NCI-H748 (cell line): ENCODE data around the gene HOXC11.
A peak's percentile ranks its signal among the peaks of the same experiment; 100 is the strongest.

ENCODE experiments used
- DNase-seq: peaks from one replicate; lab custom pipeline; 2025; ENCODE audit not compliant: unreplicated experiment; lab: John Stamatoyannopoulos, UW

Gene HOXC11

GRCh38 chr12:53983950-53984572, 11.1 kb downstream of the HOXC11 start:
- no peak for DNase-seq

- DNase-seq: peak; percentile 96
Measured at GRCh38 chr12:53984901-53985691, 12.2 kb downstream of the HOXC11 start, which contains the start of gene HOXC10. Gene HOXC10 (plus strand): TSS chr12:53985146. CDS start chr12:53985260, 114 bp downstream.

DNA sequence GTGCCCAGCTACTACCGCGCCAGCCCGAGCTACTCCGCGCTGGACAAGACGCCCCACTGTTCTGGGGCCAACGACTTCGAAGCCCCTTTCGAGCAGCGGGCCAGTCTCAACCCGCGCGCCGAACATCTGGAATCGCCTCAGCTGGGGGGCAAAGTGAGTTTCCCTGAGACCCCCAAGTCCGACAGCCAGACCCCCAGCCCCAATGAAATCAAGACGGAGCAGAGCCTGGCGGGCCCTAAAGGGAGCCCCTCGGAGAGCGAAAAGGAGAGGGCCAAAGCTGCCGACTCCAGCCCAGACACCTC, 12.7 kb downstream of the HOXC11 start:
- DNase-seq: no peak

DNA sequence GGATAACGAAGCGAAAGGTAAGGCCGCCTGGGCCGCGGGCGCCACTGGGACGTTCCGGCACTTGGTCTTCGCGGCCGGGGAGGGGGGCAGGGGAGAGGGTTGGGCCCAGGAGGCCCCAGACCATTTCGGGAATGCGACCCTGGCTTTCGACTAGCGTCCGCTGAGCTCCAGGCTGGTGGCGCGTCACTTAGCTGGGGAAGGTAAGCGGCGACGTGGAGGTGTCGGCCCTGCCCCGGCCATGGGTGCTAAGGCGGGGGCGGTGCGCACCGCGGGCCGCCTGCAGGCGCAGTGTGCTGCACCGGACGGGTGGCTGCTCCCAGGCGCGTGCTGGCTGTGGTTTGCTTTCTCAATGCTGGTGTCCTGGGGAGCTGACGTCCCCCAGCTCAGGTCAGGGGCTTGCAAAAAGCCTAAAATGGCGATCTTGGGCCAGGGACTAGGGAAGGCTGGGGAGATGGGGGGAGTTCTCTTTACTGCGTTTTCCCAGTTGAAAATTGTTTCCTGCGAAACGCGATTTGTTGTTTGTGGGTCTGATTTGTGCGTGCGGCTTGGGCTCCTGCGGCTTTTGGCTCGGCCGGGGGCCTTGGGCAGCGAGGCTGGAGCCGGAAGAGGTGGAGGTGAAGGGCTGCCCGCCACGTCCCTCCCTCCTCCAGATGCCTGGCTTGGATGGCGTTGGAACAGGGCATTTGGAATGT, 13.2 kb downstream of the HOXC11 start:
- DNase-seq: no peak

DNA sequence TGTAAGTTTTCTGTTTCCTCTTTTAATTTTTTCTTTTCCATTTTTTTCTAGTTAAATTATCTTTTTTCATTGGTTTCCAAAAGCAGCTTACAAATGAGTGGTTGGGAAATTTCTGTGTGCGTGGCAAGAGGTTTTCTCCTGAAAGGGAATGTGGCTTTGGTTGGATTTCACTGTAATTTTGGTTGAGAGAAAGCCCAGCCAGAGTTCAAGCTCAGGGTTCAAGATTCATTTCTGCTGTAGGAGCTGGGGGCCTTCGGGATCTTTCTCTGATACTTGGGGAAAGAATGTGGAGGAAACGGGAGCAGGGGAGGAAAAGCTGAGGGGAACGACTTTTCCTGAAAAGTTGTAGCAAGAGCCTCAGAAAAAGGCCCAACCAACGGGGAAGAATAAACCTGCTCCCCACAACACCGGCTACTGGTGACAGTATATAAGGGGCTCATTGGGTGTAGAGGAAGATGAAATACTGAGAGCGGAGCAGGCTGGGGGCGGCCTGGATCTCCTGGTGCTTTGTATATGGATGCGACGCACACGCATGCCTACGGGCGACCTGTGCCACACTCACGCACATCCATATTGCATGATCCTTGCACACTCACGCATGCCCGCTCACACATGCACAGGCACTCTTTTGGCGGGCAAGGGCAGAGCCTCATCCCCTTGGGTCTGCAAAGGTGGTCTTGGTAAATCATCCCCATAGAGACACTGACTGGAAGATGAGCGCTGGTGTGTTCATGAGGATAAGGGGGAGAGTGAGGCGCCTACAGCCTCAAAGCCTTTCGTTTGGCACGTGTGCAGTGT, 14.0 kb downstream of the HOXC11 start:
- DNase-seq: no peak

GRCh38 chr12:53987787-53988230, 14.9 kb downstream of the HOXC11 start:
- no peak for DNase-seq

DNA sequence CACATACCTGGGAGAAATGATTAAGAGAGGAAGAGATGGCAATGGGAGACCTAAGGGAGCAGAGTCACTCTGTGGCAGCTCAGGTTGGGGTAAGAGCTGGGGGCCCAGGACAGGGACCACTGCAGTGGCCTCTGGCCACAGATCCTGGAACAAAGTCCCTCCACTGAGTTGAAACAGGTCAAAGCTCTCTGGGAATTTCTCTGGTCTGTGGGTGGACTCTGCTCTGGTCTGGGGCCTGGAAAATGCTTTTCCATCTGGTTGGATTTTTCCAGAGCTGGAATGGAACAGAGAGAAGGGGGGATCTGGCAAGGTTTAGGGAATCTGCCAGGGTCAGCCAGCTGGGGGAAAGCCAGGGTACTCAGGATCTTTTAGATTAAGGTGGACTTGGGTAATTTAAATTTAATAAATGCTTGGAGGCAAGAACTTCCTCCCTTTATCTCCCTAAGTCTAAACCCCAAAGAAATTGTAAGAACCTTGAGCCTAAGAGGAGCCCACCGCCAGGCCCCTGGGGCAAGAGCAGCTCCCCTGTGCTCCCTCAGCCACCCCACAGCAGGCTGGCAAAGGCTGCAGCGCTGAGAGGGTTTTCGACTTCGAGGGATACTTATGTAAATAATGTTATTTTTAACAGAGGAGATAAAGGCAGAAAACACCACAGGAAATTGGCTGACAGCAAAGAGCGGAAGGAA, 15.8 kb downstream of the HOXC11 start:
- DNase-seq: no peak

- DNase-seq: peak; percentile 69
Measured at GRCh38 chr12:53989227-53990113, 16.5 kb downstream of the HOXC11 start.

- peak; percentile 63 for DNase-seq
Measured at GRCh38 chr12:53990311-53991076, 17.6 kb downstream of the HOXC11 start.

GRCh38 chr12:53991077-53991460, 18.1 kb downstream of the HOXC11 start:
- no peak for DNase-seq

- no peak for DNase-seq
Measured at GRCh38 chr12:53992377-53992889, 19.5 kb downstream of the HOXC11 start.

DNA sequence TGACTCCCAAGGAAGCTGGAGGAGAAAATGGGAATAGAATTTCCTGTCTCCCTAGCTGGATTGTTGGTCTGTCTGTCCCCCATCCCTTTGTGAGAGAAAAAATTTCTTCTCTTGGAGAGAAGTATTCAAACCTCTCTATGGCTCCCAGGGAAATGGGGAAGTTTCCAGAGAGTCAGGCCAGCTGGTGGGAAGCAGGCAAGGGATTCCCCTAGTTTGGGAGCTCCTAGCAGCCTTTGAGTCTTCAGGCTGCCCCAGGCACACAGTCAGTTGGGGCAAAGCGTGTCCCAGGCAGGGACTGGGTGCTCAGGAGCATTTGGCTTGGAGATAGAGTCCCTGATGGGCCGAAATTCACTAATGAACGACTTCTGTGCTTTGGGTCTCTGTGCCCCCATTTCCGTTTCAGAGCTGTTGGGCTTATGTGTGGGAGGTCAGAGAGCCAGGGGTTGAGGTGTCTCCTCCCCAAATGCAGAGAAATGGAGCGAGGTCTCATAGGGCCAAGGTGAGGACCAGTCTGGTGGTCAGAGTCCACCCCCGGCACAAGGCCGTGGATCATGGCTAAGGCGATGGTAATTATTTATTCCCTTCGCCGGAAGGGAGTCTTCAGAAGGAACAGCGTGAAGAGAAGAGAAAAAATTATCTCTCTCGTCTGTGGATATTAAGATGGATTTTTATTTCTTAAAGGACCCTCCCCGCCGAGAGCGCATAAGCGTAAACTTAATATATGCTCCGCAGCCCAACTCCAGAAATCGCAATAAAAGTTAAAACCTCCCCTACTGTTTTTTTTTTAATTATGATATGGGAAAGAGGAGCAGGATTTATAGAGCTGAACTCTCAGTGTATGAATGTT, 20.5 kb downstream of the HOXC11 start:
- DNase-seq: no peak

DNA sequence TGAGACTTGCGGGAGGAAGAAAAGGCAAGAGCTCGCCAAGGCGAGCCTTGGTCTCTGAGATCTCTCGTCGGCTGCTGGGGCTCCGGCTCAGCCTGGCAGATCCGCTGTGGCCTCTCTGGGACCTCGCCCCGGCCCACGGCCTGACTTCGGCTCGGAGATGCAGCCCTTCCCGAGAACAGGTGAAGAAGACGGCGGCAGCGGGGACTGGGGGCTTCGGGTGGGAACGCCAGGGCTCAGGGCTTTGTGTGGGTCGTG, 21.0 kb downstream of the HOXC11 start:
- DNase-seq: no peak

DNA sequence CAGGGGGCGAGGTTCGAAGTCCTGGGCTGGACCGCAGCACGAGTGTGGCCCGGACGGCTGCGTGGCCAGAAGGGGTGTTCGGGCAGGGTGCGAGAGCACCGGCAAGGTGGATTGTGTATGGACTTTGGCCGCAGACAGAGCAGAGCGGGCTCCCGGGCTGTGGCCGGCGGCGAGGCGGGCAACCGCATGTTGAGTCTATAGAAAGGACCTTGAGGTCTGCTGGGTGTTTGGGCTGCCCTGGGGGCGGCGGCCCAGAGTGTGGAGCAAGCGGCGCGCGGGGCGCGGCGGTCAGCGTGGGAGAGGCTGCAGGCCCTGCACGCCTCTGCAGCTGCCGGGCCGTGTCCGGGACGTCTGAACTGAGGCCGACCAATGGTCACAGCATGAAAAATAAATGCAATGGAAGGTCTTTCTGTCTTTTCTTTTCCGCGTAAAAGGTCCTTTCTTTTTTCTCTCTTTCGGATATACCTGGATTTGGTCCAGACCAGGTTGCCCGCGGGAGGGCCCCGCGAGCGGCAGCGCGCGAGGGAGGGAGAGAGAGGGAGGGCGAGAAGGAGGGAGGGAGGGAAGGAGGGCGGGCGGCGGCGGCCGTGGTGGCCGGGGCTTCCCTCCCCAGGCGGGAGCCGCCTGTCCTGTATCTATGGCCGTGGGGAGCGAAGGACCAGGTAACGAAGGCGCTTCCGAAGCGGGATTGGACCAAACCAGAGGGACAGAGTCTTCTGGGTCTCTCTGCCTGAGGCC, 21.5 kb downstream of the HOXC11 start:
- DNase-seq: peak; percentile 42

- no peak for DNase-seq
Measured at GRCh38 chr12:53995002-53995377, 22.1 kb downstream of the HOXC11 start.

DNA sequence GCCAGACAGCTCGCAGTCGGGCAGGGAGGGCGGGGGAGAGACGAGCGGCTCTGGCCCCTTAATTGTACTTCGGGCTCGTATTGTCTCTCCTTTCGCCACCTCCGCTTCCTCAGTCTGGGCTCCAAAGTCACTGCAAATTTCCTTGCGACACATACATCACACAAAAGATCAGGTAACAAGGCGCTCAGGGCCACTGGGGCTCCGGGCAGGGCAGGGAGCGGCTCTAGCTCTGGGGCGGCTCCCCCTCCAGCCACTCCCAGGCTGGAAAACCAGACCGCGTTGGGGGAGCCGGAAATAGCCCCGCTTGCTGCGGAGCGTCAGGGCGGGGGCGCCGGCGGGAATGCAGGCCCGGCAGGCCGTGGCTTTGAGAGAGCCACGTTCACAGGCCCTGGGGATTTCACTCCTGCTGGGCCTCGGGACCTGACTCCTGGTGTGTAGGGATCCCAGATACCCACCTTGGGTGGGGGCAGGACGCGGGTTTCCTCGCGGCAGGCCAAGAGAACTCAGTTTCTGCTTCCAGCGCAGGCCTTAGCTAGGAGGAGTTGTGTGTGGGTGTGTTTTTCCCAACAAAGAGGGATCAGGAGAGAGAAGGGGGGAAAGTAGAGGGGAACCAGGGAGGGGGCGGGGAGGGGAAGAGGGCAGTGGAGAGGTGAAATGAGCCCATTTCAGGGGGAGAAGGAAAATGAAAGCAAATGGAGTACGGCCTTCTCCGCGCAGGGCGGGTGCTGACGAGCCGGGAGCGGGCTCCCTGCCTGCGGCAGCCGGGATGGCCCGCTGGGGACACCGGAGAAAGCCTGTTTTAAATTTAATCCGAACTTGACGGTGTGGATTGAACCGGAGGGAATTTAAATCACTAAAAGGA, 22.7 kb downstream of the HOXC11 start:
- peak; percentile 67 for DNase-seq
